Nephron (organoid): ENCODE data around the gene HCLS1.

Experiments used
- H3K27ac Mint-ChIP-seq, 3 experiments: 2 replicates each; pipeline ENCODE4 v1.8.0; 2020; ENCODE audit warnings: mixed read lengths in 3 of 3, mild to moderate bottlenecking in 2 of 3, moderate library complexity in 1 of 3
- H3K27me3 Mint-ChIP-seq: 2 replicates; pipeline ENCODE4 v1.8.0; 2021; ENCODE audit warnings: low read depth, mild to moderate bottlenecking, moderate library complexity, mixed read lengths
- H3K36me3 Mint-ChIP-seq: 2 replicates; pipeline ENCODE4 v1.8.0; 2020; ENCODE audit warnings: low read depth, mixed read lengths
- H3K4me1 Mint-ChIP-seq: 2 replicates; pipeline ENCODE4 v1.8.0; 2020; ENCODE audit warnings: mixed read lengths
- H3K4me3 Mint-ChIP-seq, 3 experiments: 2 replicates each; pipeline ENCODE4 v1.8.0; 2020; ENCODE audit warnings: mild to moderate bottlenecking in 3 of 3, mixed read lengths in 3 of 3, moderate library complexity in 2 of 3
- H3K9me3 Mint-ChIP-seq: 2 replicates; pipeline ENCODE4 v1.8.0; 2020; ENCODE audit warnings: mixed read lengths
- CTCF ChIP-seq, 3 experiments: fragments of 200-600 bp; sonication (generic); IDR thresholded peaks; one replicate each; pipeline ENCODE4 v1.5.0; 2021; ENCODE audit warnings: antibody characterized with exemption in 3 of 3; ENCODE audit not compliant: unreplicated experiment in 3 of 3

The HCLS1 gene

GRCh38 chr3:121641127-121641526, 19.6 kb downstream of the HCLS1 start:
- TF ChIP-seq CTCF (IDR thresholded peaks at IDR 0.05; ENCODE audit: unreplicated experiment in 3 of 3) = no peak
- Mint-ChIP-seq H3K4me3 (no peak overlapping the region), H3K36me3 (no peaks in the 10 kb centered on the region), H3K4me1 (no peaks in the 10 kb centered on the region), H3K27me3 (peaks cover 3% of the 10 kb centered on the region), H3K27ac (no peak overlapping the region), H3K9me3 (no peaks in the 10 kb centered on the region)

- no peaks in the 10 kb centered on the region for H3K9me3 Mint-ChIP-seq
- no peaks in the 10 kb centered on the region for H3K4me1 Mint-ChIP-seq
- no peaks in the 10 kb centered on the region for H3K36me3 Mint-ChIP-seq
- no peak overlapping the region for H3K4me3 Mint-ChIP-seq
- TF ChIP-seq CTCF (IDR thresholded peaks at IDR 0.05; ENCODE audit: unreplicated experiment in 3 of 3) = no peak
- peaks cover 3% of the 10 kb centered on the region for H3K27me3 Mint-ChIP-seq
- no peak overlapping the region for H3K27ac Mint-ChIP-seq
Measured at GRCh38 chr3:121637922-121638321, 22.8 kb downstream of the HCLS1 start.

GRCh38 chr3:121630355-121630754, 30.3 kb downstream of the HCLS1 start:
- Mint-ChIP-seq H3K4me3 (no peak overlapping the region), H3K27ac (no peak overlapping the region), H3K4me1 (no peaks in the 10 kb centered on the region), H3K36me3 (no peaks in the 10 kb centered on the region), H3K27me3 (no peaks in the 10 kb centered on the region), H3K9me3 (no peaks in the 10 kb centered on the region)
- no peak for TF ChIP-seq CTCF (IDR thresholded peaks at IDR 0.05; ENCODE audit: unreplicated experiment in 3 of 3)

GRCh38 chr3:121629601-121630000, 31.1 kb downstream of the HCLS1 start:
- Mint-ChIP-seq H3K36me3 (no peaks in the 10 kb centered on the region), H3K9me3 (no peaks in the 10 kb centered on the region), H3K27me3 (no peaks in the 10 kb centered on the region), H3K4me3 (no peak overlapping the region), H3K27ac (no peak overlapping the region), H3K4me1 (no peaks in the 10 kb centered on the region)
- no peak for TF ChIP-seq CTCF (IDR thresholded peaks at IDR 0.05; ENCODE audit: unreplicated experiment in 3 of 3)

DNA sequence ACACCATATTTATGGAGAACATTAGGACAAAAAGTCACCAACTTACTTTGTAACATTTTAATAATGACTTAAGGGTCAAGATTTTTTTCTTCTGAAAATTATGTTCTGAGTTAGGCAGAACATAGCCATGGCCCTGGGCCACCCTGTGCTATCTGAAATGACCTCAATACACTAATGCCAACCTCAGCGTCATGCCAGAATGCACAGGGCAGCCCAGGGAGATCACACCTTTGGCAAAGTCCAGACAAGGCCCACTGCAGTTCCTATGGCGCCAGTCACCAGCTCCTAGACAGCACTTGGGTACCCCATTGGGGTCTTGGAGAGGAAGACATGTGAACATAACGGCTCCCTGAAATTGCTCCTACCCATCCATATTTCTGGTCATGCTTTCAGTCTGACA, 33.1 kb downstream of the HCLS1 start:
- Mint-ChIP-seq H3K27ac (no peak overlapping the region), H3K27me3 (no peaks in the 10 kb centered on the region), H3K4me3 (no peak overlapping the region), H3K36me3 (no peaks in the 10 kb centered on the region), H3K4me1 (no peaks in the 10 kb centered on the region), H3K9me3 (no peaks in the 10 kb centered on the region)
- no peak for TF ChIP-seq CTCF (IDR thresholded peaks at IDR 0.05; ENCODE audit: unreplicated experiment in 3 of 3)

- Mint-ChIP-seq H3K9me3 (no peaks in the 10 kb centered on the region), H3K36me3 (no peaks in the 10 kb centered on the region), H3K27me3 (no peaks in the 10 kb centered on the region), H3K4me1 (no peaks in the 10 kb centered on the region), H3K27ac (no peak overlapping the region), H3K4me3 (no peak overlapping the region)
- no peak for TF ChIP-seq CTCF (IDR thresholded peaks at IDR 0.05; ENCODE audit: unreplicated experiment in 3 of 3)
Measured at GRCh38 chr3:121627211-121627610, 33.5 kb downstream of the HCLS1 start.
